GM12892 (cell line): ENCODE results near the gene POLR2H.

Experiments used
- POLR2A ChIP-seq: IDR thresholded peaks from 2 replicates; pipeline ENCODE4 v1.6.1; 2011; ENCODE audit warnings: low read depth, low read length, control low read depth
- POLR2AphosphoS5 ChIP-seq: IDR thresholded peaks from 2 replicates; pipeline ENCODE4 v1.6.1; 2011; ENCODE audit warnings: low read depth, low read length, control low read depth

DNA sequence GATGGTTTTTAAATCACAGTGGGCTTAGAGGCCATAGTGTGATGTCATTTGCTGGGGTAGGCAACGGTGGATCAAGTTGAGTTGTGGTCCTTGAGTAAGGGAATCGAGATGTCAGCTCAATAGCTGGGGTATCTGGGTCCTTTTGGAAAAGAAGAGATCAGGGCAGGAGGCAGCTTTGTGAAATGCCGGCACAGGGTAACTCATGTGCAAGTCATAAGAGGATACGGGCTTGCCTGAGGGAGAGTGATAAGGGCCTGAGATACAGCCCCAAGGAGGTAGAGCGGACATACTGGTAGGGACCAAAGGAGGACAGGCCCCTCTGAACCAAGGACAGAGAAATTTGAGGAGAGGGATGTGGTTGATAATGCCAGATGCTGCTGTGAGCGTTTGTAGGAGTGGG lies 28.3 kb upstream of the POLR2H start:
- TF ChIP-seq POLR2AphosphoS5 (no peak), POLR2A (peak; percentile 18; the same call in 1 of the 2 replicates)
